Epidermal melanocyte (primary cell): ENCODE measurements around the gene SPZ1.
A peak's percentile ranks its signal among the peaks of the same experiment; 100 is the strongest.
"Not testable (repeated sequence)": the region's sequence is repeated elsewhere in the genome, so short reads cannot be mapped to it uniquely, and the experiment has no call there.

Experiments used
- DNase-seq: peaks from one replicate; pipeline ENCODE4 v3.0.0; 2011; ENCODE audit warnings: low spot score; ENCODE audit not compliant: insufficient read length

SPZ1 gene

GRCh38 chr5:80319702-80320101 lies at the start of gene SPZ1:
Gene SPZ1, plus strand, starts transcription at chr5:80320002. Its CDS starts 214 bp downstream, at chr5:80320216.
- no peak for DNase-seq

- not testable (repeated sequence) for DNase-seq
Observed at GRCh38 chr5:80270543-80270942, 49.3 kb upstream of the SPZ1 start.

DNA sequence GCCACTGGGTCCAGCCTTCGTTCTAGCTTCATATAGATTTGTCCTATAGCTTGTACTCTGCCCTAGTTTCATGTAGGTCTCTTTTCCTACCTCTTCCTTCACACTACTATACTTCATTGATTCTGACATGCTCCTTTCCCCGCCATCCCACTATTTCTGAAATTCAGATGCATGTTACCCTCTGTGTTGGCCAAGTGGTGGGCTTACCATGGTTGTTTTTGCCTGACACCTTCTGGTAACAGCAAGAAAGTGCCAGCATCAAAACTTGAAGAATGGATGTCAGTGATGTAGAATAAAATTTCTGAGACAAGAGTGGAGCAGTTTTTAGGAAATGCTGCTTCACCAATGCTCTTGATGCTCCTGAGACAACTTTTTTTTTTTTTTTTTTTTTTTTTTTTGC lies 44.5 kb upstream of the SPZ1 start:
- DNase-seq, result no peak

DNA sequence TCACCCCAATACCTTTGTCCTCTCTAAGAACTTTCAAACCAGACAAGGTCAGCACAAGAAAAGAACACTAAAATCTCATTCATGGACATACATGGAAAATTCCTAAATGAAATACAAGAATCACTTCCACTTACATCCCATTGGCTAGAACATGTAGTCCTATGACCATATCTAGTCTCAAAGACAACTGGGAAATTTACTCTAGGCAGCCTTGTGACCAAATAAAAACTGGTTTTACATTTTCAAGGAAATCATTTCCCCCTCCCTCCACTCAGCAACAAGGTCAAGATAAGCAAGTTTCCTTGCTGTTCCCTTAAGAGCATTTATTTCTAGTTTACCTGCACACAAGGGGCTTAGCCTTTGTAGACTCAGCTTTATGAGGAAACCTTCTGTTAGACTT lies 43.6 kb upstream of the SPZ1 start:
- DNase-seq, result no peak

GRCh38 chr5:80277191-80277590 lies 42.6 kb upstream of the SPZ1 start:
- no peak for DNase-seq

DNA sequence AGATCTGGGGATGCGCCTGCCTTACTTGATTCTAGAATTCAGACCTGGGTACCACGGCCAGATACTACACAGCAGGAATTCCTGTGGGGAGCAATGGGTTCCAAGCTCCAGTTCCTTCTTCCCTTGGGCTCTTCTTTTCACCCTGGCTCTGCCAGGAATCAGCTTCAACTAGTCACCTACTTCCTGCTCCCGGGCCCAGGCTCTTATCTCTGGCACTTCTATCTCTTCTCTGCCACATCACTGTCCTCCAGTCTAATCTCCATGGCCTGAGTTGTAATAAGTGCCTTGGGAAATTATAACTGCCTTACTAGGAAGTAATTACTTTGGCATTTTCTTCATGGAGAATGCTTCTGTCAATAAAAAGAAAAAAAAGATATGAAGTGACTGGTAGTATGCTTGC lies 37.7 kb upstream of the SPZ1 start:
- no peak for DNase-seq

DNA sequence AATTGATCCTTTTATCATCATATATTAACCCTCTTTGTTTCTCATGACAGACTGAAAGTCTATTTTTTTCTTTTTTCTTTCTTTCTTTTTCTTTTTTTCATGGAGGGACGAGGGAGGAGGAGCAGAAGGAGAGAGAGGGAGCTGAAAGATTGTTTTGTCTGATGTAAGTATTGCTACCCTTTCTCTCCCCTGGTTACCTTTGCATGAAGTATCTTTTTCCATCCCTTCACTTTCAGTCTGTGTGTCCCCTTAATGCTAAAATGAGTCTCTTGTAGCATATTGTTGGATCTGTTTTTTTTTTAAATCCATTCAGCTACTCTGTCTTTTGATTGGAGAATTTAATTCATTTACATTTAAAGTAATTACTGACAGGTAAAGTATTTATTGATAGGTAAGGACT lies 36.4 kb upstream of the SPZ1 start:
- DNase-seq, result no peak

GRCh38 chr5:80284720-80285119 lies 35.1 kb upstream of the SPZ1 start:
- DNase-seq, result no peak

- no peak for DNase-seq
Observed at GRCh38 chr5:80288177-80288576, 31.6 kb upstream of the SPZ1 start.

GRCh38 chr5:80289320-80289719 lies 30.5 kb upstream of the SPZ1 start:
- DNase-seq, result no peak

DNA sequence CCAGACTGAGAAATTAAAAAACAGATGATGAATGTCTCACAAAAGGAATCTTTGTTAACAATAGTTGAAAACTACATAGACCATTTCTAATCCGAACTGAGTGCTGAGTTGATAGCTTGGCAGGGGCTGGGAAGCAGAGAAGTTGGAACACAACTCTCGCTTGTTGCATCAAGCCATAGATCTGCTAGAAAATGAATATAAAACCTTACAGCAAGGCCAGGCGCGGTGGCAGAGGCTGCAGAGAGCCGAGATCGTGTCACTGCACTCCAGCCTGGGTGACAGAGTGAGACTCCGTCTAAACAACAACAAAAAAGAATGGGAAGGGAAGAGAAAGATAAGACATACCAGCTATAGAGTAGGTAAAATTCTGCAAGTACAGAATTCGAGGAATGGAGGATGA lies 28.0 kb upstream of the SPZ1 start:
- DNase-seq, result no peak

DNA sequence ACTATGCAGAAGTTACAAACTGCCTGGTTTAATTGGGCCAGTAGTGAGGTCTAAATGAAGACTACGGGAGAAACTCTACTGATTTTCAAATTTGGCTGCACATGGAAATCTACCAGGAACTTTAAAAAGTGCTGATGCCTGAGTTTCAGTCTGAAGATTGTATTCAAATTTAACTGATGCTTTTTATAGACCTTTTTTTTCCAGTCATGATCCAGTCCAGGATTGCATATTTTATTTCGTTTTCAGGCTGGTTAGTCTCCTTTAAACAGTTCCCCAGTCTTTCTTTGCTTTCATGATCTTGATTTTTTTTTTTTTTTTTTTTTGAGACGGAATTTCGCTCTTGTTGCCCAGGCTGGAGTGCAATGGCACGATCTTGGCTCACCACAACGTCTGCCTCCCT lies 23.7 kb upstream of the SPZ1 start:
- DNase-seq, result no peak

DNA sequence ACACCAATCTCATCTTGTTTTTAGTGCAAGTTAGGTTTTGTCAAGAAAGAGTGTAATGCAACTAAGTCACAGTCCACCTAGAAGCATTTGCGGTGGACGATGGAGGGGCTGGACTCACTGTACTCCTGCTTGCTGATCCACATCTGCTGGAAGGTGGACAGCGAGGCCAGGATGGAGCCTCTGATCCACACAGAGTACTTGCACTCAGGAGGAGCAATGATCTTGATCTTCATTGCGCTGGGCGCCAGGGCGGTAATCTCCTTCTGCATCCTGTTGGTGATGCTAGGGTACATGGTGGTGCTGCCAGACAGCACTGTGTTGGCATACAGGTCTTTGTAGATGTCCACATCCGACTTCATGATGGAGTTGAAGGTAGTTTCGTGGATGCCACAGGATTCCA lies 20.2 kb upstream of the SPZ1 start:
- no peak for DNase-seq

- DNase-seq, result no peak
Observed at GRCh38 chr5:80300125-80300524, 19.7 kb upstream of the SPZ1 start.

DNA sequence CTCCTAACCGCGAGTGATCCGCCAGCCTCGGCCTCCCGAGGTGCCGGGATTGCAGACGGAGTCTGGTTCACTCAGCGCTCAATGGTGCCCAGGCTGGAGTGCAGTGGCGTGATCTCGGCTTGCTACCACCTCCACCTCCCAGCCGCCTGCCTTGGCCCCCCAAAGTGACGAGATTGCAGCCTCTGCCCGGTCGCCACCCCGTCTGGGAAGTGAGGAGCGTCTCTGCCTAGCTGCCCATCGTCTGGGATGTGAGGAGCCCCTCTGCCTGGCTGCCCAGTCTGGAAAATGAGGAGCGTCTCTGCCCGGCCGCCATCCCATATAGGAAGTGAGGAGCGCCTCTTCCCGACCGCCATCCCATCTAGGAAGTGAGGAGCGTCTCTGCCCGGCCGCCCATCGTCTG lies 19.0 kb upstream of the SPZ1 start:
- DNase-seq, result not testable (repeated sequence)

DNA sequence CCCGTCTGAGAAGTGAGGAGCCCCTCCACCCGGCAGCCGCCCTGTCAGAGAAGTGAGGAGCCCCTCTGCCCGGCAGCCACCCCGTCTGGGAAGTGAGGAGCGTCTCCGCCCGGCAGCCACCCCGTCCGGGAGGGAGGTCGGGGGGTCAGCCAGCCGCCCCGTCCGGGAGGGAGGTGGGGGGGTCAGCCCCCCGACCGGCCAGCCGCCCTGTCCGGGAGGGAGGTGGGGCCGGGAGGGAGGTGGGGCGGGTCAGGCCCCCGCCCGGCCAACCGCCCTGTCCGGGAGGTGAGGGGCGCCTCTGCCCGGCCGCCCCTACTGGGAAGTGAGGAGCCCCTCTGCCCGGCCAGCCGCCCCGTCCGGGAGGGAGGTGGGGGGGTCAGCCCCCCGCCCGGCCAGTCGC lies 18.5 kb upstream of the SPZ1 start:
- DNase-seq, result not testable (repeated sequence)

- DNase-seq, result no peak
Observed at GRCh38 chr5:80302636-80303035, 17.2 kb upstream of the SPZ1 start.

DNA sequence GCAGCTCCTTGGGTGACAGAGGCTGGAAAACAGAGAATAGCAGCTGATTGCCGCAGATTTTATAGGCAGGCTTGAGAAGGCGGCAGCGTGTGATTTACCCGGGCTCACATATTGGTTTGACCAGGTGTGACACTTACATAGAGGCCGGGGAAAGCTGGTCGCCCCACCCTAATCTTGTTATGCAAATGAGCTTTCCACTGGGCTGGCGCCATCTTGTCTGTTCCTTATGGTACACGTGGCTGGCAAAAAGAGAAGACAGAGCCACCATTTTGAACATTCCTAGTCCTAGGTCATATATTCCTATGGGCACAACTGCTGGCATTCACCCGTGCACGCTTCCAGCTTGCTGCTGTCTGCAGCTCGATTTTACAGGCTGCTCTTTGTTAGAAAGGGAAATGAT lies 11.3 kb upstream of the SPZ1 start:
- no peak for DNase-seq

GRCh38 chr5:80309871-80310665 lies 9.7 kb upstream of the SPZ1 start:
- DNase-seq, result no peak

GRCh38 chr5:80315244-80315643 lies 4.6 kb upstream of the SPZ1 start:
- DNase-seq, result no peak

GRCh38 chr5:80318212-80318611 lies 1.6 kb upstream of the SPZ1 start:
- DNase-seq, result peak; percentile 40

DNA sequence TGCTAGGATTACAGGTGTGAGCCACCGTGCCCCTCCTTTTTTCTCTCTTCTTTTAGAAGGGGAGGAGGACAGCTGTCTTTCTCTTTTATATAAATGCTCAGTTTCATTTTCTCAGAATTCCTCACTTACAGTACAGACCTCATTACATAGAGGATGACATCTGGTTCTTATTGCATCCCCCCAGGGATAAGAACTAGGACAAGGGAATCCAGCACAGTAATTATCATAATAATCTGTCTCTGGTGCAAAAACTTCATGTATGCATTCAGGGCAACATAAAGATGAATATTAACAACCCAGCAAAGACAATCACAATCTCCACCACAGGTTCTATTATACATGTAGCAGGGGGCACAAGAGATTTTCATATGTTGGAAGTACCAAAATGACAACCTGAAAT lies 5.1 kb downstream of the SPZ1 start:
- DNase-seq, result no peak

- no peak for DNase-seq
Observed at GRCh38 chr5:80326468-80326867, 6.7 kb downstream of the SPZ1 start.

DNA sequence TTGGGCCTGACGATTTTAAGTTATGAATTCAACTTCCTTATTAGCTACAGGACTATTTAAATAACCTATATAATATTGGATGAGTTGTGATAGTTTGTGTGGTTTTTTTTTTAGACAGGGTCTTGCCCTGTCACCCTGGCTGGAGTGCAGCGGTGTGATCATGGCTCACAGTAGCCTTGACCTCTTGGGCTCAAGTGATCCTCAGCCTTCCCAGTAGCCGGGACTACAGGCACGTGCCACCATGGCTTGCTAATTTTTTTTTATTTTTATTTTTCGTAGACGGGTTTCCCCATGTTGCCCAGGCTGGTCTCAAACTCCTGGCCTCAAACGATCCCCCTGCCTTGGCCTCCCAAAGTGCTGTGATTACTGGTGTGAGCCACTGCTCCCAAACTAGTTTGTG lies 17.6 kb downstream of the SPZ1 start:
- DNase-seq, result no peak
